Epithelial cell of proximal tubule (primary cell): ENCODE data around the gene THAP8. TPM values are rescaled to one million over a fixed set of nuclear protein-coding genes. Genes with fewer than 3 reads are reported as not detected.

Experiments used
- DNase-seq: peaks from one replicate; pipeline ENCODE4 v3.0.0-alpha.2; 2011; ENCODE audit warnings: low read depth
- H3K4me3 ChIP-seq: 2 replicates; pipeline ENCODE4 v1.5.1; 2011; ENCODE audit warnings: low read depth, mild to moderate bottlenecking, low read length
- CTCF ChIP-seq: conservative IDR thresholded peaks from 2 replicates; pipeline ENCODE4 v1.5.1; 2012; ENCODE audit warnings: low read depth, mild to moderate bottlenecking, low read length
- total RNA-seq: library from RNA; depleted of rRNA; stranded (reverse); fragments of >200 nt; gene quantifications from 2 replicates; pipeline ENCODE4 v1.2.3, GENCODE V29; 2015

The THAP8 gene
- total RNA-seq, 1 donor from 2014 or later = 7.0 TPM

- peak; percentile 44 for DNase-seq
- no peak overlapping the region for H3K4me3 ChIP-seq
- peak; percentile 51 for TF ChIP-seq CTCF
Measured at GRCh38 chr19:36030264-36031148, 23.6 kb downstream of the THAP8 start.

- no peak overlapping the region for H3K4me3 ChIP-seq
- DNase-seq = no peak
- no peak for TF ChIP-seq CTCF
Measured at GRCh38 chr19:36028313-36029041, 25.6 kb downstream of the THAP8 start.

- H3K4me3 ChIP-seq = no peak overlapping the region
- TF ChIP-seq CTCF = no peak
- no peak for DNase-seq
Measured at GRCh38 chr19:36027696-36028095, 26.4 kb downstream of the THAP8 start.

- TF ChIP-seq CTCF = no peak
- H3K4me3 ChIP-seq = no peak overlapping the region
- no peak for DNase-seq
Measured at GRCh38 chr19:36026091-36026876, 27.8 kb downstream of the THAP8 start.

GRCh38 chr19:36025541-36025940 lies 28.5 kb downstream of the THAP8 start:
- TF ChIP-seq CTCF = no peak
- no peak for DNase-seq
- H3K4me3 ChIP-seq = no peak overlapping the region

- H3K4me3 ChIP-seq = no peak overlapping the region
- no peak for DNase-seq
- no peak for TF ChIP-seq CTCF
Measured at GRCh38 chr19:36023432-36023831, 30.7 kb downstream of the THAP8 start.
